Measurements from ENCODE around the gene CCDC149.

The CCDC149 gene

GRCh38 chr4:24928708-24929107 lies 15.9 kb upstream of the CCDC149 start:
- TF ChIP-seq, protein P1, sequence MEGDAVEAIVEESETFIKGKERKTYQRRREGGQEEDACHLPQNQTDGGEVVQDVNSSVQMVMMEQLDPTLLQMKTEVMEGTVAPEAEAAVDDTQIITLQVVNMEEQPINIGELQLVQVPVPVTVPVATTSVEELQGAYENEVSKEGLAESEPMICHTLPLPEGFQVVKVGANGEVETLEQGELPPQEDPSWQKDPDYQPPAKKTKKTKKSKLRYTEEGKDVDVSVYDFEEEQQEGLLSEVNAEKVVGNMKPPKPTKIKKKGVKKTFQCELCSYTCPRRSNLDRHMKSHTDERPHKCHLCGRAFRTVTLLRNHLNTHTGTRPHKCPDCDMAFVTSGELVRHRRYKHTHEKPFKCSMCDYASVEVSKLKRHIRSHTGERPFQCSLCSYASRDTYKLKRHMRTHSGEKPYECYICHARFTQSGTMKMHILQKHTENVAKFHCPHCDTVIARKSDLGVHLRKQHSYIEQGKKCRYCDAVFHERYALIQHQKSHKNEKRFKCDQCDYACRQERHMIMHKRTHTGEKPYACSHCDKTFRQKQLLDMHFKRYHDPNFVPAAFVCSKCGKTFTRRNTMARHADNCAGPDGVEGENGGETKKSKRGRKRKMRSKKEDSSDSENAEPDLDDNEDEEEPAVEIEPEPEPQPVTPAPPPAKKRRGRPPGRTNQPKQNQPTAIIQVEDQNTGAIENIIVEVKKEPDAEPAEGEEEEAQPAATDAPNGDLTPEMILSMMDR (IDR thresholded peaks at IDR 0.05; ENCODE audit: insufficient read depth, low read depth, low read length, missing control alignments), result no peak
- no peak for DNase-seq (ENCODE audit: low read depth)
- no peak overlapping the region for H3K4me3 ChIP-seq (ENCODE audit: low read length)

DNA sequence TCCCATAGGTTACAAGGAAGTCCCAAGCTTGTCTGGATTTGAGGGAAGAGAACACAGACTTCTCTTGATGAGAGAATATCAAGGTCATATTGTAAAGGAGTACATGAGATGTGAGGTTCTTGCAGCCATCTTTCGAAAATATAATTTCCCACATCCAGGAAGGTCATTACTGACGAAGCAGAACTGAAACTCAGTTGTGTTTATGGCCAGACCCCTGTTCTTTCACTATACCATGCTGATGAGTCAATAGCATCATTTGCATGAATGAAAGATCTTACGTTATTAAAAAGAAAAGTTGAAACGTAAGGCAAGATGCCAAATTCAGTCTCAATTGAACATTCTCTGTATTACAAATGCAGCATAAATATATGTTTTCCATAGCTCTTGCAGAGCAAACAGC lies 14.2 kb upstream of the CCDC149 start:
- TF ChIP-seq, protein P1 (IDR thresholded peaks at IDR 0.05; ENCODE audit: insufficient read depth, low read depth, low read length, missing control alignments), result no peak
- H3K4me3 ChIP-seq (ENCODE audit: low read length), result no peak overlapping the region
- no peak for DNase-seq (ENCODE audit: low read depth)

DNA sequence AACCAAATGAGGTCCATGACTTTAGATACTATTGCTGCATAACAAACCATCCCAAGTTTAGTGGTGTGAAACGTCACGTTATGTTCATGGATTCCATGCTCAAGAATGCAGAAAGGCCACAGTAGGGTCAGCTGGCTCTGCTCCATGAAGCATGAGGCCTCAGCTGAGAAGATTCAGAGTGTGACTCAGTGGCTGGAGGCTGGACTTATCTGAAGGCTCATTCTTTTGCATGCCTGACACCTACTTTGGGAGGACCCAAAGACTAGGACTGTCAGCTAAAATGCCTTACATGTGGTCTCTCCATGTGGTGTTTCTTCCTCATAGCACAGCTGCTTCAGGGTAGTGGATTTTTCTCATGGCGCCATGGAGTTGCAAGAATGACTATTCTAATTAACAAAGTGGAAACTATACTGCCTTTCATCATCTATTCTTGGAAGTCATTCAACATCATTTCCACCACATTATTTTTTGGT lies 11.5 kb upstream of the CCDC149 start:
- TF ChIP-seq, protein P1 (IDR thresholded peaks at IDR 0.05; ENCODE audit: insufficient read depth, low read depth, low read length, missing control alignments), result no peak
- no peak overlapping the region for H3K4me3 ChIP-seq (ENCODE audit: low read length)
- DNase-seq (ENCODE audit: low read depth), result peak; percentile 30

GRCh38 chr4:24923550-24923949 lies 10.7 kb upstream of the CCDC149 start:
- no peak overlapping the region for H3K4me3 ChIP-seq (ENCODE audit: low read length)
- TF ChIP-seq, protein P1 (IDR thresholded peaks at IDR 0.05; ENCODE audit: insufficient read depth, low read depth, low read length, missing control alignments), result no peak
- DNase-seq (ENCODE audit: low read depth), result no peak

- TF ChIP-seq, protein P1 (IDR thresholded peaks at IDR 0.05; ENCODE audit: insufficient read depth, low read depth, low read length, missing control alignments), result no peak
- no peak overlapping the region for H3K4me3 ChIP-seq (ENCODE audit: low read length)
- DNase-seq (ENCODE audit: low read depth), result no peak
Observed at GRCh38 chr4:24923002-24923401, 10.2 kb upstream of the CCDC149 start.

- no peak for DNase-seq (ENCODE audit: low read depth)
- no peak overlapping the region for H3K4me3 ChIP-seq (ENCODE audit: low read length)
- TF ChIP-seq, protein P1 (IDR thresholded peaks at IDR 0.05; ENCODE audit: insufficient read depth, low read depth, low read length, missing control alignments), result no peak
Observed at GRCh38 chr4:24922416-24922815, 9.6 kb upstream of the CCDC149 start.

GRCh38 chr4:24921491-24921890 lies 8.6 kb upstream of the CCDC149 start:
- no peak overlapping the region for H3K4me3 ChIP-seq (ENCODE audit: low read length)
- TF ChIP-seq, protein P1 (IDR thresholded peaks at IDR 0.05; ENCODE audit: insufficient read depth, low read depth, low read length, missing control alignments), result no peak
- DNase-seq (ENCODE audit: low read depth), result no peak
